GM19240 (cell line): Measurements from ENCODE around the gene IL21.
"Not testable (repeated sequence)": the region's sequence is repeated elsewhere in the genome, so short reads cannot be mapped to it uniquely, and the experiment has no call there.

Experiments
- DNase-seq: peaks from one replicate; pipeline ENCODE4 v3.0.0; 2011; ENCODE audit warnings: low spot score; ENCODE audit not compliant: insufficient read length

Gene IL21

GRCh38 chr4:122577808-122578781 is 42.8 kb downstream of the IL21 start:
- peak; percentile 26 for DNase-seq

- no peak for DNase-seq
These were observed 43.7 kb downstream of the IL21 start for GRCh38 chr4:122577189-122577553.

GRCh38 chr4:122576261-122577188 is 44.3 kb downstream of the IL21 start:
- no peak for DNase-seq

GRCh38 chr4:122574347-122574746 is 46.5 kb downstream of the IL21 start:
- DNase-seq, result not testable (repeated sequence)

DNA sequence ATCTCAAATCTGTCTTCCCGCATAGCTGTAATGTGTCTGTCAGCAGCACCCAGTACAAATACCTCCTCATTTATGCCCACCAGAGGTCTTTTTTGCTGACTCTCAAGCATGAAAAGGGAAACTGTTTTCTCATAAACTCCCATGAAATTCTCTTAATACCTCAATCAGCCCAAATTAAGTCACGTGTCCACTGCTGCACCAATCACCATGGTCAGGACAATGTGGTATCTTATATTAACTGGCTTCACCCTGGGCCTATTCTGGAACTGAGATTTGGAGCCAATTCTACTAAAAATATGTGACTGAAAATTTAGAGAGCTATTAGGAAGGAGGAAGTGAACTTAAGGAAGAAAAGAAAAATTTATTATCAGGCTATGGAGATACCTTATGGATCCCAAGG is 58.4 kb downstream of the IL21 start:
- no peak for DNase-seq
